SHP77 treated with DMSO at 0.1 percent for 48 hours (cell line): ENCODE results near the gene TUFT1.

Source experiments
- DNase-seq: peaks from one replicate; lab custom pipeline; 2025; lab: John Stamatoyannopoulos, UW

The TUFT1 gene

DNA sequence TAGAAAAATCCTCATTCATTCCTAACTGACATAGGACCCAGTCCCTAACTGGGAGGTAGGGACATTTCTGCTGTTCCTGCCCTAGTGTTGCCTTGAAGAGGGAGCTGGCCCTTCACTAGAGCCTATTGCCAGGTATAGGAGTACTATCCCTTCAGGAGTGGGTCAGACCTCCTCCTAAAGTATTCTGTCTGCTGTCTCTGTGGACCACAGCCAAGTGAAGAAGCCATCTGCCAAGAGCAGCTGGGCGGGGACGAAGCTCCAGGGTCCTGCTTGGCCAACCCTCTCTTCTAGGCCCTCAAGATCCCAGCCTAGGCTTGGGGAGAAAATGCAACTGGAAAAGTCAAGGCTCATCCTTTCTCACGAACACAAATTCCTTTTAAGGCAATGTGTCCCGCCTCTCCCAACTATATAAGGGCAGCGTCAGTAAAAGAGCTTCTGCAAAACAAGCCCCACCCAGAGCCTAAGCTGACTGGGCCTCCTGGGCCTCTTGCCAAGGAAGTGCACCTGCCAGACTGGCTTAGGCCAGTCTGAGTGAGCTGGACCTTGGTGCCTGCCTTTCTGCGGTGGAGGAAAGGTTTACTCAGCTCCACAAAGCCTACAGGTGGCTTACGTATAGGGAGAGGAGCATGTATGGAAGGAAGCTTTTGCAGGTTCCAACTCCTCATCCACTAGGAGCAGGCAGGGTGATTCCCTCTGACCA, 638 bp upstream of the TUFT1 start:
- DNase-seq, result peak; percentile 100

DNA sequence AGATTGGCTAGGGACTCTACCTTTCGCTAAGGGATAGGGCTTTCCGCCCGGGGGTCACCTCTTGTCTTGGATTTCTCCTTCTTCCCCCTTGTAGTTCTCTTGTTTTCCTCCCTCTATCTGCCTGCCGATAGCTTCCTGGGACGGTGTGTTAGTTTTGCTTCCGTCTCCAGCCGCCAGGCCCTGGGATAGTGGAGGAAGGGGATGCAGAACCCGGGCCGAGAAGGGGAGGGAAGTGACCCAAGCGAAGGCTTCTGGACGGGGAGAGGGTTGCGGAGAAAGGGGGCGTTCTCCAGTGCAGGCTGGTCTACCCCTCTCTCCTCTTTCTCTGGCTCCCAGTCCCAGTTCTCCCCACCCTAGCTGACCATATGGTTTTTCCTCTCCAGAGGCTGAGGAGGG, 871 bp downstream of the TUFT1 start:
- peak; percentile 21 for DNase-seq

DNA sequence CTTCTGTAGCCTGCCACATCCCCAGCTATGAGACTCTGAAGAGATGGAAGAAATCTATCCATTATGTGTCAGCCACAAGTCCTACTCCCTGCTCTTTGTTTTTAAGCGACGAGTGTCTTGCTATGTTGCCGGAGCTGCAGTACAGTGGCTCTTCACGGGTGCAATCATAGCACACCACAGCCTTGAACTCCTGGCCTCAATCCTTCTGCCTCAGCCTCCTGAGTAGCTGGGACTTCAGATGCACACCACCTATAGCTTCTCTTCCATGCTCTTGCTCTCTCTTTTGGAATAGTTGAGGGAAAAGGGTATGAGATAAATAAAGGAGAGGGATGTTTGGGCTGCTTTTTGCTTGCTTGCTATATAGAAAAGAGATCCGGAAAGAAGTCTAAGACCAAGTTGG, 1.6 kb downstream of the TUFT1 start:
- DNase-seq, result no peak

DNA sequence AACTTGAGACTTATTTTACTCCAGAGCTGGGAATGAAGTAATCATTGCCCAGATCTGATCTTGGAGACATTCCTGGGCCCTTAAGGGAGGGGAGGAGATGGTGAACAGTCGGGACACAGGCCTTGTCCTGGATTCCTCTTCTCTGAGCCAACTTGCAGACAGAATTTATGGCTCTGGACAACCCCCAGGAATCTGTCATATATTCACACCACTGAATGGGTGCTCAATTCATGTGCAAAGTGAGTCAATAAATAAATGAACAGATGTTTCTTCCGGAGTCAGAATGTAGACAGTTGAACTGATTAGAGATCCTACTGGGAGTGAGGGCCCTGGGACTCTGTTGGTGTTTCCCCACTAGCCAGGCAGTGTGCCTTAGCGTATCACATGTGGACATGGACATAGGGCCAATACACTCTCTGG, 2.6 kb downstream of the TUFT1 start:
- DNase-seq, result peak; percentile 72

DNA sequence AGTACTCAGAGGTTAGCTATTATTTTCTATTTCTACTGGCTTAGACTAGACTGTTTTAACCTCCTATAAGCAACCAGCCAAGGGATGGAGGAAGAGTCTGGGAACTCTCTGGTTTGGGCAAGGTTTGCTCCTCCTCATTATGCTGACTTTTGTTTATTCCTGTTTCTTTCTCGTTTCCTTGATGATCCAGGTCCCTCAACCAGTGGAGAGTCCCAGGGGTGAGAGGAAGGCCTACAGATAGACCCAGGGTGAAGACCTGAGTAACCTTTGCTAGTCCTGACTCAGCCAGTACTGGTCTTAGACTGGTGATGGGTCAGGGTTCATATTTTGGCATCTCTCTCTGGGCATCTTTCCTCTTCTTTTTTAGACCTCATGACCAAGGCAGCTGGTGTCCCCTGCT, 5.4 kb downstream of the TUFT1 start:
- DNase-seq, result no peak

DNA sequence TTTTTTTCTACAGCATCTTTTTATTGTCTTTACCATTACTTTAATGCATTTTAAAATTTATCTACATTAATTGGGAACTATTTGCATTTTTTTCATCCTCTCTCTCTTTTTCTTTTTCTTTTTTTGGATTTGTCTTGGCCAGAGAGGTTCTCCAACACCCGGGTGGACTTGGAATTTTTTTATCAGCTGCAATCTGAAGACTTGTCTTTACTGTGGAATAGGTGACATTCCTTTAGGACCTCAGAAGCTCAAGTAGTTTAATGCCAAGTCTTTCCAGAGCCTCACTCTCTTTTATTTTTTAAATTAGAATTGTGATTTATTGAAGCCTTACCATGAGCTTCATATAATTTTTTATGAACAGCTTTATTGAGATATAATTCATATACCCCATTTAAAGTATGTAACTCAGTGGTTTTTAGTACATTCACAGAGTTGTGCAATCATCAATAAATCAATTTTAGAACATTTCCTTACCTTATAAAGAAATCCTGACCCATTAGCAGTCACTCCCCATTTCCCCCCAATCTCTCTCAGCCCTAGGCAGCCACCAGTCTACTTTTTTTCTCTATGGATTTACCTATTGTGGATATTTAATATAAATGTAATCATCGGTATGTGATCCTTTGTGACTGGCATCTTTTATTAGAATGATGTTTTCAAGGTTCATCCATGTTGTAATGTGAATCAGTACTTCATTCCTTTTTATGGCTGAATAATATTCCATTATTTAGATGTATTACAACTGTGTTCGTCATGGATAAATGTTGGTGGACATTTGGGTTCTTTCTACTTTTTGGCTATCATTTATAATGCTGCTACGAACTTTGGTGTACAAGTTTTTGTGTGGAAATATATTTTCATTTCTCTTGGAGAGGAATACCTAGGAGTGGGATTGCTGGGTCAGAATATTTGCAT, 6.2 kb downstream of the TUFT1 start:
- DNase-seq, result no peak

DNA sequence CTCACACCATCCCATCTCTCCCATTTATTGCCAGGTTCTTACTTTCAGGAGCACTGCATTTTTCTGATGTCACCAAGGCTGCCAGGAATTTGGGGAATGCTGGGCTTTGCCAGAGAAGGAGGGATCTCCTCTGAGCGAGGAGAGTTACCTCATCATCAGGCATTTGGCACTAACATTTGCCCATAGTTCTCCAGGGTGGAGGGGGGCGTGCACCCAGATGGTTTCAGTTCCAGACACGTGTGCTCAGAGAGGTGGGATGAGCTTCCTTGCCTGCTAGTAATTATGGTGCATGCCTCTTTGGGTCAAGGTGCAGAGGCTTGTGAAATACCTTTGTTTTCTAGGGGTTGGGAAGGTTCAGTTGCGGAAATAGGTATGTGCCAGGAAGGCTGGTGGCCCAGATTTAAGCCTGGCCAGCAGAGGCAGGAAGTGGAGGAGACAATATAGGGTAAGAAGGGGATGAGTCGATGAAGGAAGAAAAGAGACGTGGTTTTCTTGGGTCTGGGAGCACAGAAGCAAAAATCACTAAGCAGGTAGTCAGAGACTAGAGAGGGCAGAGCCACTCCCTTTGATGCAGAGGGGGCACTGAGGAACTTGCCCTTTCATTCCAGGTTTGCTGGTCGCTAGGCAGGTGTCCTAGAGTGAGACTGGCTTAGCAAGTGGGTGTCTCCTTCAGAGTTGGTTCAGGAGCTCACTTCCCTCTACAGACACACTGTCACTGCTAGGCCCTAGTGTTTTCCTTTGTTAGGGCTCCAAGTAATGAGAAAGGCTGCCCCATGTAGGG, 7.2 kb downstream of the TUFT1 start:
- no peak for DNase-seq

DNA sequence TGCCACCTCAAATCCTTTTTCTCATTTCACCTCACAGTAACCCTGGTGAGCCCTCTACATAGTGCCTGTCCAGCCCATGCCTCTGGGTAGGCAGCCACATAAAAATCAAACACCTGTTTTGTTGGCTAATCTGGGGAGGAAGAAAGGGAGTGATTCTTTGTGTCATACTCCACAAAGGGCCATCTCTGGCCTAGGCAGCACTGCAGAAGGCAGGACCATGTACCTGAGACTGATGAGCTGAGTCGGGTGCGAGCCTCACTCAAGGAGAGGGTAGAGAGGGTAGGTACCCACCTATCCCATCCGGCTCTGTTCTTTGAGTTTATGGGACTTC, 7.8 kb downstream of the TUFT1 start:
- DNase-seq, result no peak

DNA sequence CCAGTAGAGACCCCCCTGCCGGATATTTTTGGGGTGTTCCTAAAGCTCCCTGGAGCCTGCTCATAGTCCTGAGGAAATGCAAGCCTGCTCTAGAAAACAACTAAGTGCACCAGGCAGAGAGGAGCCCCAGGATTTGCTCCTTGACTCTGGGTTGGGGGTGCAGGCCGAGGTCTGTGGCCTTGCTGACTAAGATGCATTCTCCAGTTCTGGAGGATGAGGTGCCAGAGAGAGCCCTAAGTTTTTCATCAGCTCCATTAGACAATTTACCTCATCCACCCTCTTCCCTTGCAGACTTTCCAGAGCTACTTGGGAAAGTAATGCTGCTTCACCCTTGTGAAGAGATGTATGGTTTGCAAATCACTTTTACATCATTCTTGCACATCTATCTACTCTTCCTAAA, 9.1 kb downstream of the TUFT1 start:
- DNase-seq, result no peak

DNA sequence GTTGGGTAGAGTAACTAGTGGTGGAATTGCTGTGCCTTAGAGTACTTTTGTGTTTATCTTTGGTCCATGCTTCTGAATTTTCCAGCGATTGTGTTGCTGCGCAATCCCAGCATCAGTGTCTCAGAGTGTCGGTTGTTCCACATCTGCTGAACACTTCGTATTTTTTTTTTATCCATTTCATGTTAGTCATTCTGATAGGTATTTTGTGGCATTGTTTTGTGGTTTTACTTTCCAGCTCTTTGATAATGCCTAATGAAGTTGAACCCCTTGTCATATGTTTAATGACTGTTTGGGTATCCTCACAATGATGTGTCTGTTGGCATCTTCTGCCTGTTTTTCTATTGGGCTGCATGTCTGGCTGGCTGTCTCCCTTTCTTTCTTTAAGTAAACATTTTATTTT, 13.6 kb downstream of the TUFT1 start:
- DNase-seq, result no peak

DNA sequence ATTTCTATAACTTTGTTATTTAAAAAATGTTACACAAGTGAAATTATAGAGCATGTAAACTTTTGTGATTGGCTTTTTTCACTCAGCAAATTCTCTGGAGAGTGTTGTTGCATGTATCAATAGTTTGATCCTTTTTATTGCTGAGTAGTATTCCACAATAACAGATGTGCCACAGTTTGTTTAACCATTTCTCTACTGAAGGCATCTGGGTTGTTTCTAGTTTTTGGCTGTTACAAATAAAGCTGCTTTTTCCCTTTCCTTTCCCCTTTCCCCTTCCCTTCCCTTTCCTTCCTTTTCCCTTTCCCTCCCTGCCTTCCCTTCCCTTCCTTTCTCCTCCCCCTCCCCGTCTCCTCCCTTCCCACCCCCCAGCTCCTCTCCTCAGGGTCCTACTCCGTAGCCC, 15.9 kb downstream of the TUFT1 start:
- no peak for DNase-seq

DNA sequence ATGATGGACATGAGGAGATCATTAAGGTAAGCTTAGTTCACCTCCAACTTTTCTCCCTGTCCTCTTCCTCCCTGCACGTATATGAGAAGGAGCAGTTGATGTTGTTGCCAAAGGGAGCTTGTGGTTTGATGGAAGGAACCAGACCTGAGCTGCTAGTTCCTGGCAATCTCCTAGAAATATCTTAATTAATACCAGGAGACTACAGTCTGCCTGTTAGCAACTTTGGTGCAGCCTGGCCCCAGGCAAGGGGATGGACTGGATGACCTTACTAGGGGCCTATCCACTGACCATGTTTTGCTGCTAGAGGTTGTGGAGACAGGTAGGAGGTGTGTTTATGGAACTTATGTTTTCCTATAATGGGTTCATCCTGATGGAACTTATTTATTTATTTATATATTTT, 22.6 kb downstream of the TUFT1 start:
- DNase-seq, result no peak

DNA sequence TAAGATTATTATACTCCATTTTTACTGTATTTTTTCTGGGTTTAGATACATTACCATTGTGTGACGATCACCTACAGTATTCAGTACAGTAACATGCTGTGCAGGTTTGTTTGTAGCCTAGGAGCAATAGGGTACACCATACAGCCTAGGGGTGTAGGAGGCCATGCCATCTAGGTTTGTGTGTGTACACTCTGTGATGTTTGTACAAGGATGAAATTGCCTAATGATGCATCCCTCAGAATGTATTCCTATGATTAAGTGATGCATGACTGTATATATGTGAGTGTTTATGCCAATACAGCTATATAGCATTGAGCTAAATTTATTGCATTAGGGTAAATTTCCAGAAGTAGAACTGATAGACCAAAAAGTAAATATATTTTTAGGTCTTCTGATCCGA, 23.3 kb downstream of the TUFT1 start:
- no peak for DNase-seq

DNA sequence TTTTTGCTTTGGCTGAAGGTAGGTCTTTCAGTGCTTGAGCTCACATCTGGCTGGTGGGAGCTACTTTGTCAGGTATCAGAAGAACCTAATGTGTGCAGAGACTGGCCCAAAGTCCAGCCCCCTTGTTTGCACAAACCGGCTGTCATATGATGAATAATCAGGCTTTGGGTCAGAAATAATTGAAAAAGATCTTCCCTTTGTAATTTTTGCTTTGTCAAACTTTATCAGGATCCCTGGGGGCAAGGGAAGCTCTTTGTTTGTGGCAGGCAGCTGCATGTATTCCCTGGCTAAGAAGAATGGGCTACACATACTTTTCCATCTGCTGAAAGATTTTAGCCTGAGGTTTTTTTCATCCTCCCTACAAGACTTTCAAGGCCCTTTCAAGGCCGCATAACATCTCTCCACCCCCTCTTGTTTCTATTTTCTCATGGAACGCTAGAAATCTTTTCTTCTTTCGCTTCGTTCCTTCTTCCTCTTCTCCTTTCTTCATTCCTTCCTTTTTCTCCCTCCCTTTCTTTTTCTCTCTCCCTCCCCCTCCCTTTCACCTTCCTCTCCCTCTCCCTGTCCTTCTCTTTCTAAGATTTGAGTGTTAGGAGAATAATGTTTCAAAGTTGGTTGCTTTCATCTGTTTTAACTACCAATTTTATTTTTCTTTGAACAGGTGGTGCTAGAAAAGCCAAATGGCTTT, 25.5 kb downstream of the TUFT1 start:
- no peak for DNase-seq

DNA sequence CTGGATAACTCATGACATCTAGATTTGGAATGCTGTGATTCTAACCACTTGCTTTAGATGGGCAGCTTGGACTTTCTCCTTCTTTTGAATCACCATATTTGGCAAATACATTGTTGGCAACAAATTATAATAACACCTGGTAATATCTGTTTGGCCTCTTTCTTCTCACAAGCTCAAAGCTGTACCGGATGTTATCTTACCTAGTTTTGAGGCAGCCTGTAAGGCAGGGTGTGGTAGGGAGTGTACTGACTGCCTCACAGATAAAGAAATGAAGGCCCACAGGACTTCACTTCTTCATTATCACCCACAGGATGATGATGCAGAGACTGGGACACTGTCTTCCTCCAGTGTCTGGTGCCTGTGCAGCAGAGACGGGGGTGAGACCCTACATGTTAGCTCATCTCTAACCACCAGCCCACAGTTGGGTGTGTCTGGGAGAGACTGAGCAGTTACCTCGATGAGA, 28.5 kb downstream of the TUFT1 start:
- DNase-seq, result no peak

DNA sequence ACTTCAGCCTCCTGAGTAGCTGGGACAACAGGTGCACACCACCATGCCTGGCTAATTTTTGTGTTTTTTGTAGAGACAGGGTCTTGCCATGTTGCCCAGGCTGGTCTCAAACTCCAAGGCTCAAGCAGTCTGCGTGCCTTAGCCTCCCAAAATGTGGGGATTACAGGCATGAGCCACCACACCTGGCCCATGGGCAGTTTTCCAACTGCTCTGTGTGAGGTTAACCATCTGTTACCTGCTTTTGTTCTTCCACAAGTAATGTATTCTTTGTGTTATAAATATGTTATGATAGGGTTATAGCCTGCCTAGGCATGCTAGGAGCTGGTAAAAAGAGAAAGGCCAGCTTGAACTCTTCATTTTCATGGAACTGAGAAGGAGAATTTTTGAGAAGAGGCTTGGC, 30.7 kb downstream of the TUFT1 start:
- DNase-seq, result peak; percentile 19

DNA sequence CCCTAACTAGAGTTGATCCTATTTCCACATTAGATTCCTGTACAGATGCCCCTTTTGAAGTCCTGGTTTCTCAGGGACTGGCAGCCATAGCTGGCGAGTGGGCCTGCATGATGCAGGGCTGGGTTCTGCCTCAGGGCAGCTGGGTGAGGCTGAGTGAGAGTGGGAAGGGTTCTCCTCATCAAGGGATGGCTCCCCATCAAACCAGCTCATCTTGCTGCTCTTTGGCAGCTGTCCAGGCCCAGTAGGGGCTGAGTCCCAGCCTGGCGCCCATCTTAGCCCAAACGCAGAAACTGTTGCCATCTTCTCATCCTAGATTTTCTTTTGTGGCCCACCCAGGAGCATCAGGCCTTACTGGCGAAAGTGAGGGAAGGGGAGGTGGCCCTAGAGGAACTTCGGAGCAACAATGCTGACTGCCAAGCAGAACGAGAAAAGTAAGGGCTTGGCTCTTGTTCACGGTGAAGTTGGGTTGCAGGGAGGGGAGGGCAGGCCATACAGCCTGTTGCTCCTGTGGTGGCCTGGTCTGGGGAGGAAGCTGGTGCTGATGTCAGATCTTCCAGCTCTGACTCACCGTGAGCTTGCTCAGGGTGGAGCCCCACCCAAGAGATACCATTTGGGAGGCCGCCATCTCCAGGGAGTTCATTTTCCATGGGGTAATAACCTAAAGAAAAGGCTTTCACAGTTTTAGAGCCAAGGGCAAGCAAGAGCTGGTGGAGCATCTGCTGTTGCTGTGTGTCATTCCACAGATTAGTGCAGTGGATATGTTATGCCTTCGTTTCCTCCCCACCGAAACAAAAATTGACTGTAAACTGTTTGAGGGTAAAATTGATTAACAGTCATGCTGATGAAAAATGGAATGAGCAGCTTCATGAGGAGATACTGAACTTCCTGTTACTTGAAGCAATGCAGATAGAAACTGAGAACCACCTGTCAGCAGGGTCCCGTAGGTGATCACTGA, 34.7 kb downstream of the TUFT1 start:
- DNase-seq, result no peak

DNA sequence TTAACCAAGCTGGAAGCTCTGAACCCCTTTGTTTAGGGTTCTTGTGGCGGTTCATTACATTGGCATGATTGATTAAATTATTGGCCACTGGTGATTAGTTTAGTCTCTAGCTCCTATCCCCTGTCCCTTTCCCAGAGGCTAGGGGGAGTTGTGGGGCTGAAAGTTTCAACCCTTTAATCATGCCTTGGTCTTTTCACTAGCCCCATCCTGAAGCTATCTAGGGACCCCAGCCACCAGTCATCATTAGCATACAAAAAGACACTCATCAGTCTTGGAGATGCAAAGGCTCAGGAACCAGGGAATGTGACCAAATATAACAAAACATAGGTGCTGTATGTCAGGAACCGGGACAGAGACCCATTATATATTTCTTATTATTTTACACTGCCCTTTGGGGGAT, 37.1 kb downstream of the TUFT1 start:
- DNase-seq, result no peak

DNA sequence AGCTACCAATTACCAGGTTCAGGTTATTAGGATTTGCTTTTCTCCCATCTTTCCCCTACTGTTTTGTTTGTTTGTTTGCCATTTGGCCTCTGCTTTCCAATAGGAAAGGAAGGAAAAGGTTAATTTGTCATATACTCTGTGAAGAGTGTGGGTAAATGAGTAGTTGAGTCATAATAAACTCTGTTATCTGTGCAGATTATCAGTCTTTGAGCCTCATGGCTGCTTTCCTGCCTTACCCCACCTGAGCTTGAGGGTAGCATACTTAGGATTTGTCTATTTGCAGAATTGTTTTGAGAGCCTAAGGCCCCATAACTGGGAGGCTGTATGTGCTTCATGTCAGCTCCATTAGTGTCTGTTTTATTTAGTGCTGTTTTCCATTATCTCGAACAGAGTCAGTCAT, 38.8 kb downstream of the TUFT1 start:
- DNase-seq, result no peak

DNA sequence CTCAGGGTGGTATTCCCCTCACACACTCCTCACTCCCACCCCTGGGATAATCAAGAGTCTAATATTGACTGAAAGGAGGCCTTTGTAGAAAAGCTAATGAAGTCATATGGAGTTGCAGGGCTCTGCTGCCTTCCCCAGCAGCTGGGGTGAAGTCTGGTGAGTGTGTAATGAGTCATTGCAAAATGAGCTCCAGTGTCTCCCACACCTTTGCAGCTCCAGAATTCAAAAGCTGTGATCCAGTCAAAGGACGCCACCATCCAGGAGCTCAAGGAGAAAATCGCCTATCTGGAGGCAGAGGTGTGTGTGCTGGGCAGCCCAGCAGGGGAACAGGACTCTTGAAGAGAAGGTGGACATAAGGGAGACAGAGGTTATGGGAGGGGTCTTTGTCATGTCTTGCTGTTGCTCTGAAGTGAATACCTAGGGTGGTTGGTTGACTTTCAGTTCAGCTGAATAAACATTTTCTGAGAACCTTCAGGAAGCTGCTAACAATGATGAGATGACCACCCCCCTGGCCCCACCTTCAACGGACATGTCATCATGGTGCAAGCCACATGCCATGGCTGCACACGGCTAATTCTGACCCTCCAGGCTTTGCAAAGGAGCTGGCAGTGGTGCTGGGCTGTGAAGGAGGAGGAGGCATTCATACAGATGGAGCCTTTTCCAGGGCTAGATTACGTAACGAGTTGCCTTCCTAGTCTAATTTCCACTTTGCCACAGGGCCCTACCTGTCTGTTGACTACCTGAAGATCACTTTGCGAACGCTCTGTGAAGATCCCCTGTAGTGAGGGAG, 39.5 kb downstream of the TUFT1 start:
- no peak for DNase-seq
